A673 (cell line): ENCODE results near the gene SPNS2.

ENCODE experiments used
- CTCF ChIP-seq: fragments of 300-800, 200-600 bp; sonication (generic); conservative IDR thresholded peaks from 2 replicates; pipeline ENCODE4 v1.5.1; 2017; ENCODE audit warnings: low read depth, mild to moderate bottlenecking, antibody characterized with exemption, low read length, moderate library complexity, mixed read lengths
- EZH2 ChIP-seq: fragments of 200-600 bp; sonication (generic); IDR thresholded peaks from 2 replicates; pipeline ENCODE4 v1.6.1; 2017; ENCODE audit warnings: borderline replicate concordance, low read depth, mild to moderate bottlenecking, mixed read lengths, antibody characterized with exemption, low read length; ENCODE audit not compliant: poor library complexity, severe bottlenecking

- TF ChIP-seq CTCF (no peak), EZH2 (no peak)
Observed at GRCh38 chr17:4502466-4503154, 3.9 kb downstream of the SPNS2 start.
